NB4 (cell line): ENCODE results near the gene GART.

Experiments
- DNase-seq: peaks from one replicate; pipeline ENCODE4 v3.0.0; 2010; ENCODE audit warnings: low read depth
- H3K4me3 ChIP-seq: one replicate; pipeline ENCODE4 v1.5.1; 2011; ENCODE audit warnings: mild to moderate bottlenecking, low read depth, low read length, moderate library complexity
- CTCF ChIP-seq: IDR thresholded peaks from one replicate; pipeline ENCODE4 v1.5.1; 2012; ENCODE audit warnings: low read depth, low read length
- MAX ChIP-seq: IDR thresholded peaks from 2 replicates; pipeline ENCODE4 v1.6.1; 2011; ENCODE audit warnings: low read depth, low read length
- MYC ChIP-seq: IDR thresholded peaks from 2 replicates; pipeline ENCODE4 v1.6.1; 2011; ENCODE audit warnings: low read depth, low read length
- POLR2A ChIP-seq: IDR thresholded peaks from 2 replicates; pipeline ENCODE4 v1.6.1; 2011; ENCODE audit warnings: mild to moderate bottlenecking; ENCODE audit not compliant: insufficient read length; ENCODE audit errors: extremely low read depth

Gene GART

GRCh38 chr21:33490991-33491372 is 50.9 kb downstream of the GART start:
- peak overlapping the region; percentile 86 for H3K4me3 ChIP-seq
- no peak for TF ChIP-seq POLR2A
- no peak for TF ChIP-seq MAX
- TF ChIP-seq MYC, result no peak
- no peak for TF ChIP-seq CTCF
- DNase-seq, result no peak

GRCh38 chr21:33488936-33489335 is 53.0 kb downstream of the GART start:
- no peak overlapping the region for H3K4me3 ChIP-seq
- no peak for TF ChIP-seq POLR2A
- no peak for TF ChIP-seq MYC
- TF ChIP-seq CTCF, result no peak
- no peak for TF ChIP-seq MAX
- no peak for DNase-seq

- no peak for DNase-seq
- no peak for TF ChIP-seq MYC
- no peak for TF ChIP-seq CTCF
- H3K4me3 ChIP-seq, result no peak overlapping the region
Observed at GRCh38 chr21:33487996-33488395, 53.9 kb downstream of the GART start.

GRCh38 chr21:33481314-33481943 is 60.5 kb downstream of the GART start:
- DNase-seq, result no peak
- TF ChIP-seq MAX, result no peak
- no peak for TF ChIP-seq POLR2A
- TF ChIP-seq MYC, result no peak
- H3K4me3 ChIP-seq, result no peak overlapping the region

GRCh38 chr21:33480481-33481103 is 61.3 kb downstream of the GART start:
- no peak for DNase-seq
- peak overlapping the region; percentile 73 for H3K4me3 ChIP-seq
- no peak for TF ChIP-seq CTCF
- no peak for TF ChIP-seq POLR2A
- TF ChIP-seq MAX, result no peak
- TF ChIP-seq MYC, result no peak

- TF ChIP-seq POLR2A (peak; percentile 60), CTCF (peak; percentile 29), MAX (peak; percentile 50), MYC (peak; percentile 70)
- peak; percentile 97 for DNase-seq
- H3K4me3 ChIP-seq, result peak within 1 kb of the TSS; percentile 80
Observed at GRCh38 chr21:33479679-33480480, 62.0 kb downstream of the GART start, which contains the start of gene TMEM50B. TSS of gene TMEM50B (minus strand) at chr21:33479974. CDS start at chr21:33468885, 11,089 bp downstream.
